ENCODE results near the gene IRGQ.

IRGQ gene

DNA sequence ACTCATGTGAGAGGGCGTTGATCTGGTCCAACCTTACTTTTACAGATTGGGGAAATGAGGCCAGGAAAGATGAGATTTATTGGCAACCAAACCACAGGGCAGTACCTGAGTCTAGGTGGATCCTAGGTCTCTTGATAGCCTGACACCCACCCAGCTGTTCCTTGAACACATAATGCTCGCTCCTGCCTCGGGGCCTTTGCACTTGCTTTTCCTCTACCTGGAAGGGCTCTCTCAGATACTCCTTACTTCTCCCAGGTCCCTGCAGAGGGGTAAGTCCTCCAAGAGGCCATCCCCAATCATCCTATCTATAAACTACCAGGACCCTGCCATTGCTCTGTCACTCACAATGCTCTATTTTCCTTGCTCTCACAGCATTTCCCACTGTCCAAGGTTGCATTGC, 55.6 kb downstream of the IRGQ start:
- Histone ChIP-seq H3K36me3 (peaks cover 43 to 87% (median 66%) of the 10 kb centered on the region in 3 donors), H3K4me3 (no peak overlapping the region), H3K27ac (no peak overlapping the region), H3K9me3 (no peaks in the 10 kb centered on the region), H3K4me1 (peaks cover 0 to 6% (median 2%) of the 10 kb centered on the region in 4 donors), H3K27me3 (no peaks in the 10 kb centered on the region)
- intact Hi-C loops (cut with DNase I; ENCODE audit: low total_unique reads) = no loop called here
- TF ChIP-seq, protein P1, sequence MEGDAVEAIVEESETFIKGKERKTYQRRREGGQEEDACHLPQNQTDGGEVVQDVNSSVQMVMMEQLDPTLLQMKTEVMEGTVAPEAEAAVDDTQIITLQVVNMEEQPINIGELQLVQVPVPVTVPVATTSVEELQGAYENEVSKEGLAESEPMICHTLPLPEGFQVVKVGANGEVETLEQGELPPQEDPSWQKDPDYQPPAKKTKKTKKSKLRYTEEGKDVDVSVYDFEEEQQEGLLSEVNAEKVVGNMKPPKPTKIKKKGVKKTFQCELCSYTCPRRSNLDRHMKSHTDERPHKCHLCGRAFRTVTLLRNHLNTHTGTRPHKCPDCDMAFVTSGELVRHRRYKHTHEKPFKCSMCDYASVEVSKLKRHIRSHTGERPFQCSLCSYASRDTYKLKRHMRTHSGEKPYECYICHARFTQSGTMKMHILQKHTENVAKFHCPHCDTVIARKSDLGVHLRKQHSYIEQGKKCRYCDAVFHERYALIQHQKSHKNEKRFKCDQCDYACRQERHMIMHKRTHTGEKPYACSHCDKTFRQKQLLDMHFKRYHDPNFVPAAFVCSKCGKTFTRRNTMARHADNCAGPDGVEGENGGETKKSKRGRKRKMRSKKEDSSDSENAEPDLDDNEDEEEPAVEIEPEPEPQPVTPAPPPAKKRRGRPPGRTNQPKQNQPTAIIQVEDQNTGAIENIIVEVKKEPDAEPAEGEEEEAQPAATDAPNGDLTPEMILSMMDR (IDR thresholded peaks at IDR 0.05) = no peak
- no peak for DNase-seq

- Histone ChIP-seq H3K27ac (no peak overlapping the region), H3K4me3 (no peak overlapping the region), H3K36me3 (peaks cover 40 to 72% (median 52%) of the 10 kb centered on the region in 3 donors), H3K4me1 (peaks cover 0 to 21% (median 13%) of the 10 kb centered on the region in 4 donors), H3K9me3 (no peaks in the 10 kb centered on the region), H3K27me3 (no peaks in the 10 kb centered on the region)
- DNase-seq = no peak
- intact Hi-C loops (cut with DNase I; ENCODE audit: low total_unique reads) = no loop called here
- TF ChIP-seq, protein P1 (IDR thresholded peaks at IDR 0.05) = no peak
These were observed 57.0 kb downstream of the IRGQ start for GRCh38 chr19:43538922-43539321.

DNA sequence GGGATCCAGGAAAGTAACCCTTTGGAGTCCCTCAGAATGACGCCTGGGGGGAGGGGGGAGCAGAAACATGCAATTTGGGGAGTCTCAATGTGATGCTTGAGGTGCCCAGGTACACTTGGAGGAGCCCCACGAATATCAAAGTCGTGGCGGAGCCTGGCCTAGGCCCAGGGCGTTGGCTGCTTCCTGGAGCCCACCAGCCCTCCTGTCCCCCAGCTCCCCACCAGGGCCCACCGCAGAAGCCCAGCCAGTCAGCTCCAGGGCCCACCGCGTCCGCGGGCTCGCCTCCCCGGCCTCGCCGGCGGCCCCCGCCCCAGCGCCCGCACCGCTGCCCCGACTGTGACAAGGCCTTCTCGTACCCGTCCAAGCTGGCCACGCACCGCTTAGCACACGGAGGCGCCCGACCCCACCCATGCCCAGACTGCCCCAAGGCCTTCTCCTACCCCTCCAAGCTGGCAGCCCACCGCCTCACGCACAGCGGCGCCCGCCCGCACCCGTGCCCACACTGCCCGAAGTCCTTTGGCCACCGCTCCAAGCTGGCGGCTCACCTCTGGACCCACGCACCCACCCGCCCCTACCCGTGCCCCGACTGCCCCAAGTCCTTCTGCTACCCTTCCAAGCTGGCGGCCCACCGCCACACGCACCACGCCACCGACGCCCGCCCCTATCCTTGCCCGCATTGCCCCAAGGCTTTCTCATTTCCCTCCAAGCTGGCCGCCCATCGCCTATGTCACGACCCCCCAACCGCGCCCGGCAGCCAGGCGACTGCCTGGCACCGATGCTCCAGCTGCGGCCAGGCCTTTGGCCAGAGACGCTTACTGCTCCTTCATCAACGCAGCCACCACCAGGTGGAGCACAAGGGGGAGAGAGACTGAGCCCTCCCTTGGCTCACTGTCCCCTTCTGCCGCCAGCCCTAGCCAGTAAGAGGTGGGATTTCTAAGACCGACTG, 60.8 kb downstream of the IRGQ start:
- Histone ChIP-seq H3K4me1 (peaks cover 0 to 33% (median 18%) of the 10 kb centered on the region in 4 donors), H3K4me3 (no peak overlapping the region), H3K27me3 (no peaks in the 10 kb centered on the region), H3K27ac (peak overlapping the region; percentile 83 to 89), H3K36me3 (peaks cover 19 to 34% (median 25%) of the 10 kb centered on the region in 3 donors), H3K9me3 (no peaks in the 10 kb centered on the region)
- intact Hi-C loops (cut with DNase I; ENCODE audit: low total_unique reads) = no loop called here
- peak; percentile 61 to 83 for DNase-seq
- TF ChIP-seq, protein P1 (IDR thresholded peaks at IDR 0.05) = peak; percentile 43 to 49

Data from tibial artery (tissue), 4 donors.